GM21515 (cell line): ENCODE data around the gene NOP10.

Experiments used
- ATAC-seq: cut with Tn5 transposase; IDR thresholded peaks from one replicate; pipeline ENCODE4 v1.9.1; 2021; ENCODE audit not compliant: unreplicated experiment

Gene NOP10

GRCh38 chr15:34334672-34335071 lies 8.3 kb downstream of the NOP10 start:
- no peak for ATAC-seq

DNA sequence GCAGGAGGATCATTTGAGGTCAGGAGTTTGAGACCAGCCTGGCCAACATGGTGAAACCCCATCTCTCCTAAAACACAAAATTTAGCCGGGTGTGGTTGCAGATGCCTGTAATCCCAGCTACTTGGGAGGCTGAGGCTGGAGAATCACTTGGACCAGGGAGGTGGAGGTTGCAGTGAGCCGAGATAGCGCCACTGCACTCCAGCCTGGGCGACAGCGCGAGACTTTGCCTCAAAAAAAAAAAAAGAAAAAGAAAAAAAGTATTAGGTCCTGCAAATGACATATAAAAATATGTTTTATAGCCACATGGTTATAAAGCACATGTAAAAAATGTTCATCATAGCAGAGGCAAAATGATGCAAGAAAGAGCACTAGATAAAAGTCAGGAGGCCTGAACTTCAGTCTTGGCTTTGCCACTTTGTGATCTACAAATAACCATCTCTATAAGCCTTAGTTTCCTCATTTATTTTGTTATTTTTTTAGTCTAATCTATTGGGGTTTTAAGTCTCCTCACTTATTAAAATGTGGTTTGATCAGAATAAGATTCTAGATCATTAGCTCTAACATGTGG lies 10.3 kb downstream of the NOP10 start:
- ATAC-seq: no peak

GRCh38 chr15:34331809-34332208 lies 11.1 kb downstream of the NOP10 start:
- ATAC-seq: no peak

- no peak for ATAC-seq
Measured at GRCh38 chr15:34330279-34330678, 12.7 kb downstream of the NOP10 start.

GRCh38 chr15:34329006-34329405 lies 13.9 kb downstream of the NOP10 start:
- no peak for ATAC-seq

GRCh38 chr15:34327906-34328305 lies 15.0 kb downstream of the NOP10 start:
- ATAC-seq: no peak

- ATAC-seq: no peak
Measured at GRCh38 chr15:34325368-34325767, 17.6 kb downstream of the NOP10 start.

GRCh38 chr15:34324933-34325332 lies 18.0 kb downstream of the NOP10 start:
- ATAC-seq: no peak

DNA sequence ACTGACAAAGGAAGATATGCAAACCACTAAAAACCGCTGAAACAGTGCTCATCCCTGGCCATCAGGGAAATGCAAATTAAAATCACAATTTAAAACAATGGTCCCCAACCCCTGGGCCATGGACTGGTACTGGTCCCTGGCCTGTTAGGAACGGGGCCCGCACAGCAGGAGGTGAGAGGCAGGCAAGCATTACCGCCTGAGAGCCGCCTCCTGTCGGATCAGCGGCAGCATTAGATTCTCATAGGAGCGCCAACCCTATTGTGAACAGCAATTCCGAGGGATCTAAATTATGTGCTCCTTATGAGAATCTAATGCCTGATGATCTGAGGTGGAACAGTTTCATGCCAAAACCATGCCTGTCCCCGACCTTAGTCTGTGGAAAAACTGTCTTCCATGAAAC lies 19.7 kb downstream of the NOP10 start:
- no peak for ATAC-seq

DNA sequence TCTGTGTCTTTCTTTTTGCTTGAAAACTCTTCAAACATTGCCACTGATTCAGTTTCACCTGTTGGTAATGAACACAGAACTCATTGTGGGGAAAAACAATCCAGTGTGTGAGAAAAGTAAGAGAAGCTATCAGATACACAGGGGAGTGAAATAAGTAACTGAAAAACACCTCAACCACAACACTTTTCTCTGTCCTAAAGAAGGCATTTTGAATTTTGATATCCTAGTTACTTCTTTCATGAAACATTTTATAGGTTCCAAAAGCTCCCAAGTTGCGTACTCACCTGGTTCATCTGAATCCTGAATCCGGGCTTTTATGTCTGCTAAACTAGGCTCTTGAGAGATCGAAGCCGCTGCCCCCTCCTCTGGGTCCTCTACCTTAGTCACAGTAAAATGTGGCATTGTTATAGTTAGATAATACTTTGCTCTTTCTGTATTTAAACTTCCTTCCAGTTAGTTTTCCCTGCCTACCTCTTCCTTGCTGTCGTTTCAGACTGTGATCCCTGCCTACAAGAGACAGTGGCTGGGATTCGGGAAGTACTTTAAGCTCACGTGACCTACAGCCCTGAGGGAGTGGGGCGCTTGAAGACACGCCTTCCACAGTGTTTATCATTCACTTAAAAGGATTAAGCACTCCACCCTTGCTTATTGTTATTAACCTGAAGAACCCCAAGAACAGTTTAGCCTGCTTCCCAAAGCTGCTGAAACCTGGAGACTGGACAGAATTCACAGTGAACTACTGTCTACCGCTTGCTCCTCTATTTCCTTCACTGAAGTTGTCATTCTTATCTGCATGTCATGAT lies 24.5 kb downstream of the NOP10 start:
- ATAC-seq: peak; percentile 63

GRCh38 chr15:34314491-34315490 lies 28.1 kb downstream of the NOP10 start:
- no peak for ATAC-seq

GRCh38 chr15:34311563-34311962 lies 31.4 kb downstream of the NOP10 start:
- no peak for ATAC-seq

GRCh38 chr15:34304613-34305012 lies 38.3 kb downstream of the NOP10 start:
- no peak for ATAC-seq

GRCh38 chr15:34301058-34301457 lies 41.9 kb downstream of the NOP10 start:
- no peak for ATAC-seq

DNA sequence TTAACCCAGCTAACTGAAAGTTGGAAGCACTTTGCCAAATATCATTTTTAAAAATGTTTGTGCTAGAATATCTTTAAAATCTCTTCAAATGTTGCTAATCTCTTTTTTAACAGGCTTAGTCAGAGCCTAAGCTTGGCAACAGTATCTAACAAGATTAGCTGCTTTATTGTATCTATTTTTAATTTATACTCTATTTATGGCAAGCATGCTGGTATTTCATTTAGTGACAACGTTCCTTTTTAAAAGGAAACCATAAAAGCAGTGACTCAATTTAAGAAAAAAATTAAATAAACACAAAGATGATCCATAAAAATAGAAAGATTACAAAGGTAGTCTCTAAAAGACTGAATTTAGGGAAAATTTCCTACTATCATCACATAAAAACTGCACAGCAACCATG lies 45.9 kb downstream of the NOP10 start:
- no peak for ATAC-seq

- no peak for ATAC-seq
Measured at GRCh38 chr15:34292621-34293020, 50.3 kb downstream of the NOP10 start.
